HCT116 (cell line): ENCODE data around the gene WDR27. TPM values are rescaled to one million over a fixed set of nuclear protein-coding genes. Genes with fewer than 3 reads are reported as not detected.
A peak's percentile ranks its signal among the peaks of the same experiment; 100 is the strongest.

Experiments used
- ATAC-seq: fragments of 200-7000 bp; cut with Tn5 transposase; 2 replicates; pipeline ENCODE4 v1.9.1; 2020; ENCODE audit warnings: mild to moderate bottlenecking, moderate library complexity
- BruUV-seq: library from RNA; stranded (reverse); fragments of 400-500 nt; replicated peaks from 2 replicates; lab custom pipeline; 2021; lab: Mats Ljungman, UMichigan
- CTCF ChIA-PET: fragments of 300-600 bp; sonication (Branson Sonifier 250); formaldehyde crosslinking; loops from one replicate; lab custom pipeline; 2021; ENCODE audit warnings: antibody characterized with exemption; lab: Charles Lee
- POLR2A ChIA-PET: fragments of 300-600, 350-600 bp; sonication (Branson Sonifier 250); formaldehyde crosslinking; loops from one replicate; lab custom pipeline; 2021; ENCODE audit warnings: antibody characterized with exemption; lab: Charles Lee
- RAD21 ChIA-PET, 2 experiments: fragments of 300-600 bp; sonication (Branson Sonifier 250); formaldehyde crosslinking; loops; one replicate each; lab custom pipeline; 2023; ENCODE audit warnings: low total read pairs in 2 of 2; ENCODE audit not compliant: uncharacterized antibody in 2 of 2, unreplicated experiment in 2 of 2, low non-redundant PET in 1 of 2; lab: Charles Lee
- DNase-seq: peaks from one replicate; pipeline ENCODE4 v3.0.0-alpha.2; 2010; ENCODE audit warnings: low read depth, low spot score
- H2AFZ ChIP-seq: fragments of 200-600 bp; shearing (Covaris generic), sonication (generic); 2 replicates; pipeline ENCODE4 v1.6.1; 2017; ENCODE audit warnings: low read depth, mixed run types, mixed read lengths, antibody characterized with exemption, low read length; ENCODE audit not compliant: poor library complexity, severe bottlenecking
- H3K27ac ChIP-seq: 2 replicates; pipeline ENCODE4 v1.5.1; 2012; ENCODE audit warnings: low read depth, low read length
- H3K27me3 ChIP-seq: fragments of 200-600 bp; sonication (generic); 2 replicates; pipeline ENCODE4 v1.6.1; 2016; ENCODE audit warnings: mixed run types, low read length, mixed read lengths; ENCODE audit not compliant: insufficient read depth
- H3K36me3 ChIP-seq, 2 experiments: fragments of 200-500 bp in 1 of 2; fragments of 200-600 bp in 1 of 2; sonication (Bioruptor generic) in 1 of 2; sonication (generic) in 1 of 2; 2 replicates each; pipeline versions ENCODE4 v1.5.1 to v1.6.1; 2014 to 2016; ENCODE audit warnings: low read length in 2 of 2, inconsistent platforms in 1 of 2, mixed read lengths in 1 of 2, mixed run types in 1 of 2; ENCODE audit not compliant: insufficient read depth in 2 of 2, control insufficient read depth in 1 of 2
- H3K4me1 ChIP-seq, 2 experiments: fragments of 200-600 bp in 1 of 2; sonication (generic) in 1 of 2; 2 replicates each; pipeline versions ENCODE4 v1.5.1 to v1.6.1; 2012 to 2017; ENCODE audit warnings: low read length in 2 of 2, inconsistent platforms in 1 of 2, mild to moderate bottlenecking in 1 of 2, mixed read lengths in 1 of 2, mixed run types in 1 of 2, moderate library complexity in 1 of 2; ENCODE audit not compliant: insufficient read depth in 2 of 2, control insufficient read depth in 1 of 2
- H3K4me2 ChIP-seq: fragments of 200-600 bp; sonication (generic); 2 replicates; pipeline ENCODE4 v1.6.1; 2017; ENCODE audit warnings: mixed run types, low read length, mixed read lengths
- H3K4me3 ChIP-seq, 2 experiments: fragments of 200-600 bp in 1 of 2; sonication (generic) in 1 of 2; replicated peaks in 1 of 2; 2 replicates each; pipeline ENCODE4 v1.5.1; 2011 to 2016; ENCODE audit warnings: low read length in 2 of 2, control low read depth in 1 of 2, low read depth in 1 of 2, mild to moderate bottlenecking in 1 of 2, mixed read lengths in 1 of 2, mixed run types in 1 of 2
- H3K79me2 ChIP-seq: fragments of 200-600 bp; sonication (generic); 2 replicates; pipeline ENCODE4 v1.6.1; 2017; ENCODE audit warnings: mild to moderate bottlenecking, mixed run types, low read length, moderate library complexity, mixed read lengths; ENCODE audit not compliant: insufficient read depth
- H3K9ac ChIP-seq: fragments of 200-600 bp; sonication (generic); 2 replicates; pipeline ENCODE4 v1.6.1; 2016; ENCODE audit warnings: low read length, mixed read lengths
- H3K9me2 ChIP-seq: fragments of 200-600 bp; sonication (generic), shearing (Covaris generic); 2 replicates; pipeline ENCODE4 v1.6.1; 2017; ENCODE audit warnings: mixed run types, mild to moderate bottlenecking, moderate library complexity; ENCODE audit not compliant: insufficient read depth
- H3K9me3 ChIP-seq, 2 experiments: fragments of 200-500 bp in 1 of 2; fragments of 200-600 bp in 1 of 2; sonication (Bioruptor generic) in 1 of 2; sonication (generic) in 1 of 2; 2 replicates each; pipeline ENCODE4 v1.6.1; 2014 to 2017; ENCODE audit warnings: low read length in 2 of 2, mixed read lengths in 2 of 2, inconsistent platforms in 1 of 2, low read depth in 1 of 2, mild to moderate bottlenecking in 1 of 2, mixed run types in 1 of 2, moderate library complexity in 1 of 2; ENCODE audit not compliant: control insufficient read depth in 1 of 2, insufficient read depth in 1 of 2
- H4K20me1 ChIP-seq: fragments of 200-600 bp; sonication (generic), shearing (Covaris generic); 2 replicates; pipeline ENCODE4 v1.6.1; 2017; ENCODE audit warnings: mixed run types, mild to moderate bottlenecking, moderate library complexity; ENCODE audit not compliant: insufficient read depth
- EZH2phosphoT487 ChIP-seq: fragments of 200-600 bp; IDR thresholded peaks from 2 replicates; pipeline ENCODE4 v1.6.1; 2018; ENCODE audit warnings: antibody characterized with exemption, borderline replicate concordance
- JUND ChIP-seq: IDR thresholded peaks from 2 replicates; pipeline ENCODE4 v1.6.1; 2012
- POLR2AphosphoS5 ChIP-seq: IDR thresholded peaks from 2 replicates; pipeline ENCODE4 v1.6.1; 2011; ENCODE audit warnings: mild to moderate bottlenecking, low read depth, low read length, moderate library complexity
- RAD21 ChIP-seq: IDR thresholded peaks from 2 replicates; pipeline ENCODE4 v1.6.1; 2012; ENCODE audit warnings: low read depth, mild to moderate bottlenecking
- SIN3A ChIP-seq: IDR thresholded peaks from 2 replicates; pipeline ENCODE4 v1.6.1; 2012; ENCODE audit warnings: low read depth
- TCF7L2 ChIP-seq: IDR thresholded peaks from 2 replicates; pipeline ENCODE4 v1.7.0; 2011; ENCODE audit warnings: borderline replicate concordance, inconsistent platforms; ENCODE audit not compliant: insufficient read depth, insufficient read length; ENCODE audit errors: extremely low read depth
- YY1 ChIP-seq: IDR thresholded peaks from 2 replicates; pipeline ENCODE4 v1.6.1; 2011; ENCODE audit warnings: low read length, low read depth, moderate library complexity, mild to moderate bottlenecking; ENCODE audit not compliant: insufficient replicate concordance; ENCODE audit errors: extremely low read depth
- ZFX ChIP-seq: fragments of 450-650 bp; IDR thresholded peaks from 2 replicates; pipeline ENCODE4 v1.6.1; 2017
- ZNF274 ChIP-seq: fragments of 200-500 bp; sonication (Bioruptor generic); IDR thresholded peaks from 2 replicates; pipeline ENCODE4 v1.6.1; 2014; ENCODE audit warnings: mild to moderate bottlenecking, low read depth, low read length, inconsistent platforms
- intact Hi-C: fragments of 100-400 bp; cut with micrococcal nuclease; formaldehyde crosslinking; loops from 2 replicates; pipeline ENCODE4 v1.10.0; 2022
- total RNA-seq: library from RNA; stranded (reverse); gene quantifications from one replicate; pipeline ENCODE4 v1.2.1, GENCODE V29; 2021; ENCODE audit not compliant: unreplicated experiment
- TF ChIP-seq, protein P1 (sequence below): IDR thresholded peaks from 2 replicates; pipeline ENCODE4 v1.6.1; 2012
- TF ChIP-seq, protein P2 (sequence below), 3 experiments: fragments of 200-600 bp in 1 of 3; sonication (generic) in 1 of 3; IDR thresholded peaks in 2 of 3; conservative IDR thresholded peaks in 1 of 3; 2 replicates each; pipeline ENCODE4 v1.5.1; 2012 to 2017; ENCODE audit warnings: low read depth in 2 of 3, low read length in 2 of 3, antibody characterized with exemption in 1 of 3, borderline replicate concordance in 1 of 3, control low read depth in 1 of 3, mild to moderate bottlenecking in 1 of 3, mixed read lengths in 1 of 3, mixed run types in 1 of 3, moderate library complexity in 1 of 3; ENCODE audit not compliant: insufficient read depth in 1 of 3

WDR27 gene
- total RNA-seq, 1 experiment from 2014 or later = 60.6 TPM

DNA sequence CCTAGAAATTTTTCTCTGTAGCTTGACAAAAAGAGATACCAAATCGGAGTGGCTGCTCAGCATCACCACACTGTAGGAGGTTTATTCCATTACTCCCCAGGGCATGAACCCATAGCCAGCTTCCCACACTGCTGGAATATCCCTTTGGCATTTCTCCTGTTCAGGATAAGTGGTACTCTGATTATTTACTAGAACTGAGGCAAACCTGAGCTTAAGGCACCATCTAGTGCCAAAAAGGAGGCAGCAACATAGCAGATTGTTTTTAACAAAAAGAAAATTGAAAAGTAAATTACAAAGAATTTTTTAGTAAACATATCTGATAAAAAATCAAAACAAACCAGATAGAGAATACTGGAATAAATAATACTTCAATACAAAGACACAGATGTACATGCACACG, 181.7 kb downstream of the WDR27 start:
- no peak overlapping the region for H3K4me2 ChIP-seq
- POLR2A ChIA-PET = no interaction called here
- no peak overlapping the region for H3K27ac ChIP-seq
- H3K9me2 ChIP-seq = no peaks in the 10 kb centered on the region
- no peaks in the 10 kb centered on the region for H3K27me3 ChIP-seq
- H4K20me1 ChIP-seq = no peaks in the 10 kb centered on the region
- H3K36me3 ChIP-seq = no peaks in the 10 kb centered on the region
- RAD21 ChIA-PET = no interaction called here
- CTCF ChIA-PET = no interaction called here
- TF ChIP-seq ZFX (no peak), JUND (no peak), ZNF274 (no peak), YY1 (no peak), TCF7L2 (no peak), POLR2AphosphoS5 (no peak), RAD21 (peak; percentile 59), EZH2phosphoT487 (no peak), SIN3A (no peak)
- TF ChIP-seq, protein P1, sequence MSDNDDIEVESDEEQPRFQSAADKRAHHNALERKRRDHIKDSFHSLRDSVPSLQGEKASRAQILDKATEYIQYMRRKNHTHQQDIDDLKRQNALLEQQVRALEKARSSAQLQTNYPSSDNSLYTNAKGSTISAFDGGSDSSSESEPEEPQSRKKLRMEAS = no peak
- TF ChIP-seq, protein P2, sequence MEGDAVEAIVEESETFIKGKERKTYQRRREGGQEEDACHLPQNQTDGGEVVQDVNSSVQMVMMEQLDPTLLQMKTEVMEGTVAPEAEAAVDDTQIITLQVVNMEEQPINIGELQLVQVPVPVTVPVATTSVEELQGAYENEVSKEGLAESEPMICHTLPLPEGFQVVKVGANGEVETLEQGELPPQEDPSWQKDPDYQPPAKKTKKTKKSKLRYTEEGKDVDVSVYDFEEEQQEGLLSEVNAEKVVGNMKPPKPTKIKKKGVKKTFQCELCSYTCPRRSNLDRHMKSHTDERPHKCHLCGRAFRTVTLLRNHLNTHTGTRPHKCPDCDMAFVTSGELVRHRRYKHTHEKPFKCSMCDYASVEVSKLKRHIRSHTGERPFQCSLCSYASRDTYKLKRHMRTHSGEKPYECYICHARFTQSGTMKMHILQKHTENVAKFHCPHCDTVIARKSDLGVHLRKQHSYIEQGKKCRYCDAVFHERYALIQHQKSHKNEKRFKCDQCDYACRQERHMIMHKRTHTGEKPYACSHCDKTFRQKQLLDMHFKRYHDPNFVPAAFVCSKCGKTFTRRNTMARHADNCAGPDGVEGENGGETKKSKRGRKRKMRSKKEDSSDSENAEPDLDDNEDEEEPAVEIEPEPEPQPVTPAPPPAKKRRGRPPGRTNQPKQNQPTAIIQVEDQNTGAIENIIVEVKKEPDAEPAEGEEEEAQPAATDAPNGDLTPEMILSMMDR (IDR thresholded peaks at IDR 0.05 in 2 of 3, conservative IDR thresholded peaks at IDR 0.05 in 1 of 3; ENCODE audit: borderline replicate concordance in 1 of 3, insufficient read depth in 1 of 3, low read depth in 2 of 3, low read length in 2 of 3) = peak in 2 of 3 experiments; percentile 19 to 20; a peak in 1 of 6 replicates
- H3K4me1 ChIP-seq = no peaks in the 10 kb centered on the region
- intact Hi-C loops = loop anchor here (1.0 kb wide), 1 partner anchor 563 kb away; no protein-coding TSS in a partner anchor
- no peaks in the 10 kb centered on the region for H3K79me2 ChIP-seq
- H2AFZ ChIP-seq = no peak overlapping the region
- BruUV-seq = no TSS peak
- H3K9ac ChIP-seq = no peak overlapping the region
- H3K4me3 ChIP-seq = no peak overlapping the region
- no peak for DNase-seq
- H3K9me3 ChIP-seq = no peaks in the 10 kb centered on the region
- ATAC-seq = no peak
